Left ventricle myocardium inferior (tissue), 1 donor: ENCODE data around the gene USP5. TPM values are rescaled to one million over a fixed set of nuclear protein-coding genes. Genes with fewer than 3 reads are reported as not detected.

ENCODE experiments used
- DNase-seq: peaks from one replicate; pipeline ENCODE4 v3.0.0-alpha.2; 2020
- H3K27ac ChIP-seq: fragments of 200-600 bp; replicated peaks from 2 replicates; pipeline ENCODE4 v1.8.0; 2021
- H3K27me3 ChIP-seq: fragments of 200-600 bp; 2 replicates; pipeline ENCODE4 v1.8.0; 2021; ENCODE audit warnings: low read depth
- H3K36me3 ChIP-seq: fragments of 200-600 bp; 2 replicates; pipeline ENCODE4 v1.8.0; 2021
- H3K4me1 ChIP-seq: fragments of 200-600 bp; 2 replicates; pipeline ENCODE4 v1.8.0; 2021
- H3K4me3 ChIP-seq: fragments of 200-600 bp; 2 replicates; pipeline ENCODE4 v1.8.0; 2021; ENCODE audit warnings: mild to moderate bottlenecking, moderate library complexity
- H3K9me3 ChIP-seq: fragments of 200-600 bp; replicated peaks from 2 replicates; pipeline ENCODE4 v1.8.0; 2021
- intact Hi-C: fragments of 100-400 bp; cut with micrococcal nuclease; formaldehyde crosslinking; loops from one replicate; pipeline ENCODE4 v1.11.0; 2022
- total RNA-seq: library from RNA; stranded (reverse); fragmentation: NEBNext Ultra II Directional; extraction: Animal tissue kit (Norgen Biotek cat#: 25700); gene quantifications from one replicate; pipeline ENCODE4 v1.2.1, GENCODE V29; 2021
- TF ChIP-seq, protein P1 (sequence below): fragments of 200-600 bp; IDR thresholded peaks from 2 replicates; pipeline ENCODE4 v1.8.0; 2021; ENCODE audit warnings: antibody characterized with exemption, mild to moderate bottlenecking, borderline replicate concordance
- donor health status: DM: no; HTN: yes; CAD: no; lungs with severe emphysema.

Gene USP5
- total RNA-seq, 1 donor from 2014 or later: 73.6 TPM

- no peaks in the 10 kb centered on the region for H3K9me3 ChIP-seq
- intact Hi-C loops: no loop called here
- DNase-seq: no peak
- H3K4me3 ChIP-seq: no peak overlapping the region
- H3K36me3 ChIP-seq: peaks cover 57% of the 10 kb centered on the region
- H3K27ac ChIP-seq: no peak overlapping the region
- no peaks in the 10 kb centered on the region for H3K27me3 ChIP-seq
- TF ChIP-seq, protein P1, sequence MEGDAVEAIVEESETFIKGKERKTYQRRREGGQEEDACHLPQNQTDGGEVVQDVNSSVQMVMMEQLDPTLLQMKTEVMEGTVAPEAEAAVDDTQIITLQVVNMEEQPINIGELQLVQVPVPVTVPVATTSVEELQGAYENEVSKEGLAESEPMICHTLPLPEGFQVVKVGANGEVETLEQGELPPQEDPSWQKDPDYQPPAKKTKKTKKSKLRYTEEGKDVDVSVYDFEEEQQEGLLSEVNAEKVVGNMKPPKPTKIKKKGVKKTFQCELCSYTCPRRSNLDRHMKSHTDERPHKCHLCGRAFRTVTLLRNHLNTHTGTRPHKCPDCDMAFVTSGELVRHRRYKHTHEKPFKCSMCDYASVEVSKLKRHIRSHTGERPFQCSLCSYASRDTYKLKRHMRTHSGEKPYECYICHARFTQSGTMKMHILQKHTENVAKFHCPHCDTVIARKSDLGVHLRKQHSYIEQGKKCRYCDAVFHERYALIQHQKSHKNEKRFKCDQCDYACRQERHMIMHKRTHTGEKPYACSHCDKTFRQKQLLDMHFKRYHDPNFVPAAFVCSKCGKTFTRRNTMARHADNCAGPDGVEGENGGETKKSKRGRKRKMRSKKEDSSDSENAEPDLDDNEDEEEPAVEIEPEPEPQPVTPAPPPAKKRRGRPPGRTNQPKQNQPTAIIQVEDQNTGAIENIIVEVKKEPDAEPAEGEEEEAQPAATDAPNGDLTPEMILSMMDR: no peak
- H3K4me1 ChIP-seq: peaks cover 11% of the 10 kb centered on the region
These were observed 8.6 kb upstream of the USP5 start for GRCh38 chr12:6843118-6843902.

DNA sequence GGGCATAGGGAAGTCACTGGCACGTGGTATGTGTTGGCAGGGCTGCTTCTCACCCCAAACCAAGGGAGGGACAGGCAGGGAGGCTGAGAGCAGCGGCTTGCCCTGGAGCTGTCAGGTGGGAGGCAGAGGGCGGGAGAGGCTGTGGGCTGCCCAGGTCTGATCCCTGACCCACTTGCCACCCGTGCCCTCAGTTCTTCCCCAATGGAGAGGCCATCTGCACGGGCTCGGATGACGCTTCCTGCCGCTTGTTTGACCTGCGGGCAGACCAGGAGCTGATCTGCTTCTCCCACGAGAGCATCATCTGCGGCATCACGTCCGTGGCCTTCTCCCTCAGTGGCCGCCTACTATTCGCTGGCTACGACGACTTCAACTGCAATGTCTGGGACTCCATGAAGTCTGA is 6.6 kb upstream of the USP5 start:
- intact Hi-C loops: no loop called here
- no peak for DNase-seq
- no peaks in the 10 kb centered on the region for H3K9me3 ChIP-seq
- peaks cover 46% of the 10 kb centered on the region for H3K36me3 ChIP-seq
- H3K27ac ChIP-seq: no peak overlapping the region
- peaks cover 6% of the 10 kb centered on the region for H3K4me1 ChIP-seq
- TF ChIP-seq, protein P1: no peak
- H3K4me3 ChIP-seq: no peak overlapping the region
- H3K27me3 ChIP-seq: no peaks in the 10 kb centered on the region

DNA sequence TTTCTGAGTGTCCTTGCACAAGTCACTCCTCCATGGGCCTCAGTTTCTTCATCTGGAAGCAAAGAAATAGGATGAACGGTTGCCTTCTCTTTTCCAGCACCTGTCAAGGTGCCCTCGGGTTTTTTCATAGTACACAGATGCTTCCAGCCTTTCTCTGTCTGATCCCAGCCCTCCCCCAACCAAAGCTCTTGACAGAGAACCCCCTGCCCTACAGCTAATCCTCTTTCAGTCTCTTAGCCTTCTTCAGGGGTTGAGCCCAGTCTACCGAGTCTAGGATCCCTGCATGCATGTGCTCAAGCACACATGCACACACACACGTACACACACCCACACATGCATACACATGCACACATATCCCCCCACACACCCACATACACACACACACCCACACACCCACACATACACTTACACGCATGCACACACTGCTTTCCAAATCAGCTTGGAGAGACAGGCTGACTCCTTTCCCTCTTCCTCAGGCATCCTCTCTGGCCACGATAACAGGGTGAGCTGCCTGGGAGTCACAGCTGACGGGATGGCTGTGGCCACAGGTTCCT is 5.6 kb upstream of the USP5 start:
- TF ChIP-seq, protein P1: no peak
- no peak overlapping the region for H3K27ac ChIP-seq
- intact Hi-C loops: no loop called here
- H3K27me3 ChIP-seq: no peaks in the 10 kb centered on the region
- H3K9me3 ChIP-seq: no peaks in the 10 kb centered on the region
- no peak overlapping the region for H3K4me3 ChIP-seq
- peaks cover 46% of the 10 kb centered on the region for H3K36me3 ChIP-seq
- peaks cover 7% of the 10 kb centered on the region for H3K4me1 ChIP-seq
- DNase-seq: no peak

DNA sequence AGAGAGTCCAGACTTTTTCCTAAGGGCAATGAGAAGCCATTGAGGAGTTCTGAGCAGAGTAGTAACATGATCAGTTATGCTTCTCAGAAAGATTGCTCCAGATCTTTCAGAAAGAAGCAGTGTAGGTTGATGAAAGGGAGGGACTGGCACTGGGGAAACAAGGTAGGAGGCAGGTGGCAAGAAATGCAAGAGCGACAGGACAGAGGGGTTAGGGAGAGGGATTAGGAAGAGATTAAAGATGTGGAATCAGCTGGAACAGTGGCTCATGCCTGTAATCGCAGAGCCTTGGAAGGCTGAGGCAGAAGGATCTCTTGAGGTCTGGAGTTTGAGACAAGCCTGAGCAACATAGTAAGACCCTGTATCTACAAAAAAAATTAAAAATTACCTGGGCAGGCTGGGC is 4.3 kb upstream of the USP5 start:
- Histone ChIP-seq H3K4me1 (peaks cover 11% of the 10 kb centered on the region), H3K9me3 (no peaks in the 10 kb centered on the region), H3K36me3 (peaks cover 46% of the 10 kb centered on the region), H3K27me3 (no peaks in the 10 kb centered on the region), H3K4me3 (no peak overlapping the region), H3K27ac (no peak overlapping the region)
- TF ChIP-seq, protein P1: no peak
- intact Hi-C loops: no loop called here
- DNase-seq: no peak

- Histone ChIP-seq H3K36me3 (peaks cover 37% of the 10 kb centered on the region), H3K27me3 (no peaks in the 10 kb centered on the region), H3K27ac (no peak overlapping the region), H3K4me1 (peaks cover 24% of the 10 kb centered on the region), H3K4me3 (no peak overlapping the region), H3K9me3 (no peaks in the 10 kb centered on the region)
- no peak for DNase-seq
- intact Hi-C loops: no loop called here
- TF ChIP-seq, protein P1: no peak
These were observed 2.5 kb upstream of the USP5 start for GRCh38 chr12:6849427-6849826.
